Activated naive CD4-positive, alpha-beta T cell treated with anti-CD3 and anti-CD28 coated beads for 36 hours (primary cell): ENCODE results near the gene ANXA8. TPM values are rescaled to one million over a fixed set of nuclear protein-coding genes. Genes with fewer than 3 reads are reported as not detected.
"Not testable (repeated sequence)": the region's sequence is repeated elsewhere in the genome, so short reads cannot be mapped to it uniquely, and the experiment has no call there.

Experiments used
- CTCF ChIA-PET: fragments of 350-600 bp; sonication (Branson Sonifier 250); formaldehyde crosslinking; loops from one replicate; lab custom pipeline; 2021; ENCODE audit warnings: antibody characterized with exemption; lab: Charles Lee
- DNase-seq: peaks from one replicate; pipeline ENCODE4 v3.0.0-alpha.2; 2020
- H3K27ac Mint-ChIP-seq: one replicate; pipeline ENCODE4 v1.8.0; 2021; ENCODE audit warnings: mild to moderate bottlenecking, mixed read lengths
- H3K27me3 Mint-ChIP-seq: one replicate; pipeline ENCODE4 v1.8.0; 2021; ENCODE audit warnings: low read depth, mixed read lengths
- H3K36me3 Mint-ChIP-seq: one replicate; pipeline ENCODE4 v1.8.0; 2021; ENCODE audit warnings: low read depth, mixed read lengths
- H3K4me1 Mint-ChIP-seq: one replicate; pipeline ENCODE4 v1.8.0; 2021; ENCODE audit warnings: low read depth, mixed read lengths
- H3K4me3 Mint-ChIP-seq: one replicate; pipeline ENCODE4 v1.8.0; 2021; ENCODE audit warnings: mild to moderate bottlenecking, moderate library complexity, mixed read lengths
- H3K9me3 Mint-ChIP-seq: one replicate; pipeline ENCODE4 v1.8.0; 2021; ENCODE audit warnings: mixed read lengths
- intact Hi-C: fragments of 100-400 bp; cut with micrococcal nuclease; formaldehyde crosslinking; loops from one replicate; pipeline ENCODE4 v1.15.1; 2023
- total RNA-seq, 2 experiments: library from RNA; stranded (reverse); gene quantifications; one replicate each; pipeline ENCODE4 v1.2.3, GENCODE V29; 2021

Gene ANXA8
- total RNA-seq, 2 experiments from 2014 or later = not detected

DNA sequence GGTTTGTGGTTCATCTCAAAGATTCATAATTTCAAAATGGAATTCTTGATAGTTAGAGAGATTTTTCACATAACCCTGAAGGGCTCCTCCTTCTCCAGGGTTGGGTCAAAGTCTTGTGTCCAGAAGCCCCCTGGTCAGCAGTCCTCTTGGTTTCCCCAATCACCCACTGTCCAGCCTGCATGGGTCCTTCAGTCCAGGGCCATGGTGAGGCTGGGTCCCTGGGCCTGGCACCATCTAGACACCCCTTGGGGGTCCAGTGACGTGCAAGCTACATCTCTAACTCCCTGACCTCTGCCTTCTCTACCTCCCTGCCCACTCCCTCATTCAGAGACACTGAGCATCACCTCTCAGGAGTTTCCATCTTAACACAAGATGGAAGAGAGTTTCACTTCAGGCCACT lies 26.1 kb downstream of the ANXA8 start:
- H3K4me3 Mint-ChIP-seq = no peak overlapping the region
- peaks cover 2% of the 10 kb centered on the region for H3K4me1 Mint-ChIP-seq
- no peaks in the 10 kb centered on the region for H3K36me3 Mint-ChIP-seq
- no peak for DNase-seq
- no peak overlapping the region for H3K27ac Mint-ChIP-seq
- H3K9me3 Mint-ChIP-seq = no peaks in the 10 kb centered on the region
- H3K27me3 Mint-ChIP-seq = peaks cover 5% of the 10 kb centered on the region
- CTCF ChIA-PET = no interaction called here
- intact Hi-C loops = no loop called here

DNA sequence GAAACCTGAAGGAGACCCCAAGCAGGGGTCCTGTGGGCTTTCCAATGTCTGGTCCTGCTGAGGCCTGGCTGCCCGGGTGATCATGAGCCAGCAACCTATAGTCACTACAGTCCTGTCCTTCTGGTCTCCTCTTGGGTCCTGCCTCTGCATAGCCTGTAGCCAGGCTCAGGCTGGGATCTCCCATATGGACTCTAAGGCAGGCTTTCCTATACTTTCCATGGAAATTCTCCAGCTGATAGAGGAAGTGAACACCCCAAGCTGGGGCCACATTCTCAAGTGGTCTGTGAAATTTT lies 26.4 kb downstream of the ANXA8 start:
- intact Hi-C loops = no loop called here
- Mint-ChIP-seq H3K27ac (no peak overlapping the region), H3K9me3 (no peaks in the 10 kb centered on the region), H3K27me3 (peaks cover 5% of the 10 kb centered on the region), H3K36me3 (no peaks in the 10 kb centered on the region), H3K4me3 (no peak overlapping the region), H3K4me1 (peaks cover 2% of the 10 kb centered on the region)
- CTCF ChIA-PET = no interaction called here
- DNase-seq = no peak

DNA sequence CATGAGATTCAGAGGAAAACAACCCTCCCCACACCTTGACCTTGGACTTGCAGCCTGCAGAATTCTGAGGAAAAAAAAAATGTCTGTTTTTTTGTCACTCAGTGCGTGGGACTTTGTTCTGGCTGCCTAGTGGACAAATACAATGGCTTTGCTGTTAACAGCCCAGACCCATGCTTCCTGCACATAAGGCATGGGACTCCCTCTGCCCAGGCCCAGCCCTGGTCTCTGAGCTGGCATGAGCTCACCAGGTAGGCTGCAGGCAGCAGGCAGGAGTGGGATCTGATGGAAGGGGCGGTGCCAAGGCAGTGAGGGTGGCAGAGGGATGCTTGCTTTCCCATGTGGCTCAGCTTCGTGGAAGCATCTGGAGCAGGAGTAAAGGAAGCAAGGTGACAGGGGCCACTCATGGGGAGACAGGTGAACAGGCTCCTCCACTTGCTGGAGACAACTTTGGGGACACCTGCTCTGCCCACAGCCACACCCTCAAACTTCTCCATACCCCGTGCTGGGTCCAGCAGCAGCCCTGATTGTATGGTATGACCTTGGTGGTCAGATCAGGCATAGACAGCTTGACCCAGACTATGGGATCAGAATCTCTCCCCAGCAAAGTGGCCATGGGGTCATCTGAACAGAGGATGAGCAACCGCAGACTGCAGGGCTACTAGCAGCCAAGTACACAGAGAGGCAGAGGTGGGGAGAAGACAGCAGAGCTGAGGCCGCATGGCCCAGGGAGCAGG lies 27.0 kb downstream of the ANXA8 start:
- no peaks in the 10 kb centered on the region for H3K36me3 Mint-ChIP-seq
- H3K27me3 Mint-ChIP-seq = peaks cover 5% of the 10 kb centered on the region

DNA sequence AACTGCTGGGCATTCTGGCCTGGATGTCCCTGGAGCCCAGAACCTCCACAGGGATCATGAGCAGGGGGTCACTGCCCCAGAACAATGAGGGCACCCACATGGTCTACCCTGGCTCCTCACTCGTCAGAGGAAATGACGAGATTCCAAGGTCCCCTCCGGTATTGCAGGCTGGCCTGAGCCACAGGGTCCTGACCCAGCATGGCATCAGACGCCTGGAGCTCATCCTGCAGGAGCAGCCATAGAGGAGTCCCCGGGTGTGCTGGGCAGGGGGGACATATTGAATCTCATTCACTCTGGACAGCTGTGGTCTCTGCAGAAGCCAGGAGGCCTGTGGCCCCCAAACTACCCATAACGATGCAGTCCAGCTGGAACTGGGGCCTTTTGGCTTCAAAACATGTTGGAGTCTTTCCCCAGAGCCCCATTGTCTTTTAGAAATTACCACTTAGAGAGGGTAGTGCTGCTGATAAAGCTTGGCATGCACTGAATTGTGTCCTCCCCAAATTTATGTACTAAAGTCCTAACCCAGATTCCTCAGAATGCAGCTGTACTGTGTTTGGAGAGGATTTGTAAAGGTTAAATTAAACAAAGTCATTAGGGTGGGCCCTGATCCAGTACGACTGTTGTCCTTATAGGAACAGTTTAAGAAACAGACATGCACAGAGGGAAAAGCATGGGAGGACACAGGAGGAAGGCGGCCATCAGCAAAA lies 27.7 kb downstream of the ANXA8 start:
- Mint-ChIP-seq H3K36me3 (no peaks in the 10 kb centered on the region), H3K27ac (no peak overlapping the region), H3K9me3 (no peaks in the 10 kb centered on the region), H3K27me3 (peaks cover 5% of the 10 kb centered on the region), H3K4me3 (no peak overlapping the region), H3K4me1 (no peaks in the 10 kb centered on the region)
- CTCF ChIA-PET = no interaction called here
- intact Hi-C loops = no loop called here
- no peak for DNase-seq

More for the DNA sequence above, 27.0 kb downstream of the ANXA8 start:
- DNase-seq = no peak
- CTCF ChIA-PET = no interaction called here
- no peak overlapping the region for H3K27ac Mint-ChIP-seq
- intact Hi-C loops = no loop called here
- H3K4me3 Mint-ChIP-seq = no peak overlapping the region
- peaks cover 2% of the 10 kb centered on the region for H3K4me1 Mint-ChIP-seq
- H3K9me3 Mint-ChIP-seq = no peaks in the 10 kb centered on the region

DNA sequence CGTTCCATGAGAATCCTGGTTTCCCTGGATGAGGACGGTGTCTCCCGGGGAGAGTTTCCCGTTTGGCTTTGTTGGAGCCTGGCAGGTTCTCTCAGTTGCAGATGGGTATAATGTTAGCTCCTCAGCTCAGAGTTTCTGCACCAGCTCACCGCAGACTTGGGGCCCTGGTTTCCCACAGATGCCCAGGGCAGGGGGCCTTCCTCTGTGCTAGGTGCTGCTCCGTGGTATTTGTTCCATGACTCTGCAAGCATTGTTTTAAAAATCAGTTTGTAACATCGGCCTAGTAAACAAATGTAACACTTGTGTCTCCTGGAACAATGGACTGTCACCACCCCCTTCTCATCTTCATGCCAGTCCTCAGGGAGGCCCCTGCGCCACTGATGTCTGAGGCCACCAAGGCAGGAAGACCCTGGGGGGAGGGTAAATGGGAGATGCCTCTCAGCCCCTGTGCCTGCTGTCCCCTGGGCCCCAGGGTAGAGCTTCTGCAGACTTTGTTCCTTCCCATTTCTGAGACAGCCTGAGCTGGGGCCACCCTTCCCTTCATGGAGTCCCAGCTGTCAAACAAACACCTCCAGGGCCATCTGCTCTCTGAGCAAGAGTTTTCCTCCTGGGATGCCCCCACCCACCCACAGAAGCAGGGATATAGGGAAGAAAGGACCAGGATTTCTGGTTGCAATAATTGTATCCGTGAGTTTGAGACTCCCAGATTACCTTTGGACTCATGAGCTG lies 28.4 kb downstream of the ANXA8 start:
- H3K4me1 Mint-ChIP-seq, CTCF ChIA-PET, H3K27me3 Mint-ChIP-seq, intact Hi-C loops, H3K36me3 Mint-ChIP-seq, H3K9me3 Mint-ChIP-seq, H3K4me3 Mint-ChIP-seq, DNase-seq, H3K27ac Mint-ChIP-seq: not testable (repeated sequence)

DNA sequence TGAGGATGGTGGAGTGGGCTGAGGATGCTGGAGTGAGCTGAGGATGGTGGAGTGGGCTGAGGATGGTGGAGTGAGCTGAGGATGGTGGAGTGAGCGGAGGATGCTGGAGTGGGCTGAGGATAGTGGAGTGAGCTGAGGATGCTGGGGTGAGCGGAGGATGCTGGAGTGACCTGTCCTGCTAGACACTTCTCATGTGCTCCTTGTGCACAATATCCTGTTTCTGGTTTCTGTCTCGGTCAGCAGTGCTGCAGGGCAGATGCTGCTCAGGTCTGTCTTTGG lies 29.2 kb downstream of the ANXA8 start:
- CTCF ChIA-PET = no interaction called here
- H3K4me3 Mint-ChIP-seq = no peak overlapping the region
- intact Hi-C loops = no loop called here
- H3K27me3 Mint-ChIP-seq = peaks cover 5% of the 10 kb centered on the region
- no peaks in the 10 kb centered on the region for H3K36me3 Mint-ChIP-seq
- H3K9me3 Mint-ChIP-seq = no peaks in the 10 kb centered on the region
- DNase-seq = no peak
- H3K4me1 Mint-ChIP-seq = no peaks in the 10 kb centered on the region
- no peak overlapping the region for H3K27ac Mint-ChIP-seq

DNA sequence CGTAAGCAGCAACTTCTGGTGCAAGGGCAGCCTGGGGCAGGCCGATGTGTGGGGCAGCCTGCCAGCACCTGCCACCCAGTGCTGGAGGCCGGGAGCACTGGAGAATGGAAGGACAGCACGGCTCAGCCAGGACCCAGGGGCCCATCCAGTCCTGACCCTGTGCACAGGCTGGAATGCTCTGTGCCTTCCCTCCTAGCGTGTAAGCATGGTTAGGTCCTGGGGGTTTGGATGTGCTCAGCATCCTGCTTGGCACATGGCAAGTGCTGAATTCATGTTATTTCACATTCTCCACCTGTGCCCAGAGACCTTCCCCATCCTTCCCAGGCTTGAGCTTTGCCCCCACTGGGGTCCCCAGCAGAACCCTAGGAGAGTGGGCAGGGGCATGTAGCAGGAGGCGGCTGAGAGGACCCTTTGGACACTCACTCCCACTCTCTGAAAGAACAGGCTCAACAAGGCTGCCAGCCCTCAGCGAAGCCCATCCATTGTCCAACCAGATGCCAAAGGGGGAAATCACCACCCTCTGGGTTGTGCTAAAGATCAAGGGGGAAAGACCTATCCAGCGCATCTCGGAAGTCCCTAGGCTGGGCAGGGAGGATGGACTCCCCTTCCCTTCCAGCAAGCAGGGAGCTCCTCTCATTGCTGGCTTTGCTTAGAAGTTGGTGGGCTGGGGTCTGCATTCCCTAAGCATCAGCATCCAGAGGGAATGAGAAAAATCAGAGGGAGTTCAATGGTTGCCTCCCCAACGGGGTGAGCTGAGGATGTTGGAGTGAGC lies 29.7 kb downstream of the ANXA8 start:
- Mint-ChIP-seq H3K4me1 (peaks cover under 1% of the 10 kb centered on the region), H3K27me3 (peaks cover 5% of the 10 kb centered on the region), H3K9me3 (no peaks in the 10 kb centered on the region), H3K4me3 (no peak overlapping the region), H3K36me3 (no peaks in the 10 kb centered on the region), H3K27ac (no peak overlapping the region)
- intact Hi-C loops = no loop called here
- DNase-seq = no peak
- CTCF ChIA-PET = no interaction called here

DNA sequence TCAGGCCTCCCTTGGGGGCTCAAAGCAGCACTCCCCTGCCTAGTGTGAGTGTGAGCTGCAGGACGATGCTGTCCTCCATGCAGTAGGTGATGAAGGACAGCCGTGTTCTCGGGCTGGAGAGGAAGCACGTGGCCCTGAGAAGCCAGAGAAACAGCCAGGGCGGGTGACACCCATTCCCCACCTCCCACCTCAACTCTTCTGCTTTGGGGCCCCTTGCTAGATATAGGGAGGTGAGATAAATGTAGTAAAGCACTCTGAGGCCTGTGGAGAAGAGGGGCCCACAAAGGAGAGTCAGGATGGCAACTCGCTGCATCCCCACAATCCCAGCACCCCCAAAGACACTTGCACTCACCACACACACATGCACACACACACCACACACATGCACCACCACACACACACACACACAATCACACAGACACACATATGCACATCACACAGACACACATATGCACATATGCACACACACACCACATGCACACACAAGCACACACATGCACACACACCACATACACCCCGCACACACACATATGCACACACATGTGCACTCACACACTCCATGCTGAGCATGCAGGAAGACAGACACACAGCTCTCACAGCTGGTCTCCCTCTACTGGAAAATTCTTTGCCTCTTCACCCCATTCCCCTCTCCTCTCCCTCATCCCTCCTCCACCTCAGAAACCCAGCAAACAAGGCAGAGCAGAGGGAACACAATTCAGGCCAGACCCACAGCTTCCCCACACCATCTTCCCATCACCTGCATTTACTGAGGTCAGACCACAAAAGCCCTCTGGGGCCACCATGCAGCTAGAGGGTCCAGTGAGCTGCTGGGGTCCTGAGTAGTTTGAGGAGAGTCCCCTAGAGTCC lies 30.5 kb downstream of the ANXA8 start:
- no peak overlapping the region for H3K4me3 Mint-ChIP-seq
- CTCF ChIA-PET = no interaction called here
- H3K36me3 Mint-ChIP-seq = no peaks in the 10 kb centered on the region
- H3K27me3 Mint-ChIP-seq = peaks cover 5% of the 10 kb centered on the region
- peaks cover 7% of the 10 kb centered on the region for H3K4me1 Mint-ChIP-seq
- no peak overlapping the region for H3K27ac Mint-ChIP-seq
- DNase-seq = no peak
- no peaks in the 10 kb centered on the region for H3K9me3 Mint-ChIP-seq
- intact Hi-C loops = no loop called here

DNA sequence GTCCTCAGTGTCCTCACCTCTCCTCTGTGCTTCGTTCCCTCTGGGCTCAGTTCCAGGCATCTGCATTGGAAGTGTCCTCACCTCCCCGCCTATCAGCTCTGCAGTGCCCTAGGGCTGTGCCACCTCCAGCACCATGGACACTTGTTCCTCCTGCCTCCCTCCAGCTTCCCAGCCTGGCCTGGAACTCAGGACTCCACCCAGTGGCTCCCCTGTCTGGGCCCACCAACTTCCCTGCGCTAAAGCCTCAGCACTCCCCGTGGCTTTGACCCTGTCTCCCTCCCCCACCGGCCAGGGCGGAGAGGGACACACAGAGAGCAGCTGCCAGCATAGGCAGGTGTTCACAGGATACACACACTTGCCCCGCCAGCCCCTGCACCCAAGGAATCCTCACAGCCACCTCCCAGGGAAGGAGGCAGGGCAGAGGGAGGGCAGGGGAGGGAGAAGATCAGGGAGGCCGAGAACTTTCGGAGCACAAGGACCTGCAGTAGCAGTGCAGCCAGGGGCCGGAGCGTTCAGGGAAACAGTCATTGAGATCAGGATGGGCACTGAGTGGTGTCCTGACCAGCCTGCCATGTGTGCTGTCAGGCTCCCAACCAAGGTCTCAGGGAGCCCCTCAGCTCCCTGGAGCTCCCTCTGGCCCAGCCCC lies 31.3 kb downstream of the ANXA8 start:
- no peak overlapping the region for H3K4me3 Mint-ChIP-seq
- intact Hi-C loops = no loop called here
- no peaks in the 10 kb centered on the region for H3K36me3 Mint-ChIP-seq
- no peak overlapping the region for H3K27ac Mint-ChIP-seq
- H3K9me3 Mint-ChIP-seq = no peaks in the 10 kb centered on the region
- peaks cover 5% of the 10 kb centered on the region for H3K27me3 Mint-ChIP-seq
- CTCF ChIA-PET = no interaction called here
- H3K4me1 Mint-ChIP-seq = peaks cover 12% of the 10 kb centered on the region
- no peak for DNase-seq

DNA sequence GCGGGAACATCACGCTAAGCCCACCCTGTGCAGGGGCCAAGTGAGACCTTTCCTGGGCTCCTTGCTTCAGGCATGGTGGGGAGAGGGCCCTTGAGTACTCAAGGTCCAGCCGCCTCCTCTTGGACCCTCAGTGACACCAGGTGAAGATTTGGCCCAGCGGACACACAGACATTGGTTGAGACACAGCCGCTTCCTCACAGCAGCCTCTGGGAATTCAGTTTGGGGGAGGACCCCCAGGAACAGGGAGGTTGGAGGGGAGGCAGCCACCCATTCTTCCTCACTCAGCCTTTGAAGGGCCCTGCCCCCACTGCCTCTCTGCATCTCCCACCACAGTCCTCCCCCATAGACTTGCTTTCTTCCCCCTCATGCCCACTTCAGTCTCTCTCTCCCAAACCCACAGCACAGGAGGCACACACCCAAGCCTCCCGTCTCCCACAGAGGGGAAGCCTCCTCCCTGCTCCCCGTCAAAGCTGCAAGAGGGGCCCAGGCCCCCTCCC lies 31.9 kb downstream of the ANXA8 start:
- Mint-ChIP-seq H3K27ac (no peak overlapping the region), H3K4me1 (peaks cover 12% of the 10 kb centered on the region), H3K36me3 (no peaks in the 10 kb centered on the region), H3K9me3 (no peaks in the 10 kb centered on the region), H3K4me3 (no peak overlapping the region), H3K27me3 (peaks cover 5% of the 10 kb centered on the region)
- CTCF ChIA-PET = no interaction called here
- DNase-seq = no peak
- intact Hi-C loops = no loop called here

DNA sequence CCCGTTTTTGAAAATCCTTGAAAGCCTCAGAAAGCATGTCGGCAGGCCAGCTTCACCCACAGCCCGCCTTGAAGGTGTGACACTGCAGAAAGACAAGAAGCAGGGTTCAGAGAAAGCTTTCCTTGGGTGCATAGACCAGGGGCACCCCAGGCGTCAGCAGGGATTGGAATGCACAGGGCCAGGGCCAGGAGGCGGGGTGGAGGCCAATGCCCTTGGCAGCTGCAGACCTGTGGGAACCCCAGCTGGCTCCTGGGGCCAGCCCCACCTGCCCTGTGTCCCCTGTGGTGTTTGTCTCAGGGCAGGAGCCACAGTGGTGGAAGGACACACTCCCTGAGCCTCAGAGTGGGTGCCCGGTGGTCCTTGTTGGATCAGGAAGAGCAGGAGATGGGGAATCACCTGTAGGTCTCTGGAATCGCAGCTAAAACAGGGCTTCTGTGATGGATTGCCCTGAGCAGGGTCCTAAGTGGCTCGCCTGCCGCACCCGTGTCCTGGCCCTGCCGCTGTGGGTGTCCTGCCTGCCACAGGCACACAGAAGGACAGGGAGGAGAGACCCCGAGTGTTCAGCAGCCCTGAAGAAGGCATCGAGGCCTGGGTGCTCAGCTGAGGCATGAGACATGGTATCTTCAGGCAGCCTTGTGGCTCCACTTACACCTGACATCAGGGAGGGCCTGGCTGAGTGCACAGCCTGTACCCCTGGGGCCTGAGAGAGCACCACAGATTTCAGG lies 32.5 kb downstream of the ANXA8 start:
- Mint-ChIP-seq H3K4me3 (no peak overlapping the region), H3K27me3 (peaks cover 5% of the 10 kb centered on the region), H3K4me1 (peaks cover 12% of the 10 kb centered on the region), H3K9me3 (peaks cover under 1% of the 10 kb centered on the region), H3K27ac (no peak overlapping the region), H3K36me3 (no peaks in the 10 kb centered on the region)
- CTCF ChIA-PET = no interaction called here
- no peak for DNase-seq
- intact Hi-C loops = no loop called here
